Calu3 (cell line): ENCODE data around the gene MKRN1. TPM values are rescaled to one million over a fixed set of nuclear protein-coding genes. Genes with fewer than 3 reads are reported as not detected.

Experiments used
- BruUV-seq: library from RNA; stranded (reverse); fragments of 400-500 nt; replicated peaks from 2 replicates; lab custom pipeline; 2021; lab: Mats Ljungman, UMichigan
- CTCF ChIA-PET: fragments of 300-600 bp; sonication (Branson Sonifier 250); formaldehyde crosslinking; loops from one replicate; lab custom pipeline; 2022; ENCODE audit warnings: antibody characterized with exemption; lab: Charles Lee
- DNase-seq: peaks from one replicate; pipeline ENCODE4 v3.0.0; 2022
- H3K27ac Mint-ChIP-seq: one replicate; pipeline ENCODE4 v1.8.0; 2022; ENCODE audit warnings: mixed read lengths; ENCODE audit not compliant: unreplicated experiment
- H3K27me3 Mint-ChIP-seq: one replicate; pipeline ENCODE4 v1.8.0; 2022; ENCODE audit warnings: mixed read lengths; ENCODE audit not compliant: unreplicated experiment
- H3K36me3 Mint-ChIP-seq: one replicate; pipeline ENCODE4 v1.8.0; 2022; ENCODE audit warnings: mild to moderate bottlenecking, moderate library complexity, mixed read lengths; ENCODE audit not compliant: insufficient read depth, unreplicated experiment
- H3K4me1 Mint-ChIP-seq: one replicate; pipeline ENCODE4 v1.8.0; 2022; ENCODE audit warnings: mild to moderate bottlenecking, low read depth, mixed read lengths; ENCODE audit not compliant: unreplicated experiment
- H3K4me3 Mint-ChIP-seq: one replicate; pipeline ENCODE4 v1.8.0; 2022; ENCODE audit warnings: mild to moderate bottlenecking, low read depth, moderate library complexity, mixed read lengths; ENCODE audit not compliant: unreplicated experiment
- H3K9me3 Mint-ChIP-seq: one replicate; pipeline ENCODE4 v1.8.0; 2022; ENCODE audit warnings: low read depth, mixed read lengths; ENCODE audit not compliant: unreplicated experiment
- CTCF ChIP-seq: fragments of 200-600 bp; IDR thresholded peaks from one replicate; pipeline ENCODE4 v1.8.0; 2022; ENCODE audit warnings: antibody characterized with exemption; ENCODE audit not compliant: unreplicated experiment
- intact Hi-C: fragments of 100-400 bp; cut with micrococcal nuclease; formaldehyde crosslinking; loops from one replicate; pipeline ENCODE4 v1.10.0; 2022; ENCODE audit not compliant: unreplicated experiment
- total RNA-seq: library from RNA; stranded (reverse); gene quantifications from 2 replicates; pipeline ENCODE4 v1.2.3, GENCODE V29; 2022

Gene MKRN1
- total RNA-seq, 1 experiment from 2014 or later = 85.3 TPM

GRCh38 chr7:140463111-140463510 lies 16.2 kb downstream of the MKRN1 start:
- Mint-ChIP-seq H3K27me3 (no peaks in the 10 kb centered on the region), H3K36me3 (peaks cover 29% of the 10 kb centered on the region), H3K9me3 (no peaks in the 10 kb centered on the region), H3K4me3 (no peak overlapping the region), H3K4me1 (no peaks in the 10 kb centered on the region), H3K27ac (no peak overlapping the region)
- intact Hi-C loops = no loop called here
- CTCF ChIA-PET = no interaction called here
- no peak for DNase-seq
- no TSS peak for BruUV-seq
- no peak for TF ChIP-seq CTCF

GRCh38 chr7:140458916-140459315 lies 20.4 kb downstream of the MKRN1 start:
- Mint-ChIP-seq H3K36me3 (peaks cover 39% of the 10 kb centered on the region), H3K4me3 (no peak overlapping the region), H3K27me3 (no peaks in the 10 kb centered on the region), H3K27ac (no peak overlapping the region), H3K4me1 (no peaks in the 10 kb centered on the region), H3K9me3 (no peaks in the 10 kb centered on the region)
- TF ChIP-seq CTCF = no peak
- CTCF ChIA-PET = no interaction called here
- intact Hi-C loops = no loop called here
- BruUV-seq = TSS peak; percentile 21
- no peak for DNase-seq

- H3K4me3 Mint-ChIP-seq = no peak overlapping the region
- H3K36me3 Mint-ChIP-seq = peaks cover 39% of the 10 kb centered on the region
- BruUV-seq = no TSS peak
- intact Hi-C loops = no loop called here
- CTCF ChIA-PET = no interaction called here
- H3K9me3 Mint-ChIP-seq = no peaks in the 10 kb centered on the region
- no peak overlapping the region for H3K27ac Mint-ChIP-seq
- H3K27me3 Mint-ChIP-seq = no peaks in the 10 kb centered on the region
- no peak for DNase-seq
- no peak for TF ChIP-seq CTCF
- no peaks in the 10 kb centered on the region for H3K4me1 Mint-ChIP-seq
Measured at GRCh38 chr7:140458201-140458600, 21.1 kb downstream of the MKRN1 start.

- H3K4me3 Mint-ChIP-seq = no peak overlapping the region
- CTCF ChIA-PET = interaction anchor here (1.1 kb wide), 1 partner anchor 14 kb away, joined by 3 read pairs; no protein-coding TSS in a partner anchor
- peaks cover 46% of the 10 kb centered on the region for H3K36me3 Mint-ChIP-seq
- no peak overlapping the region for H3K27ac Mint-ChIP-seq
- BruUV-seq = no TSS peak
- TF ChIP-seq CTCF = no peak
- no peaks in the 10 kb centered on the region for H3K9me3 Mint-ChIP-seq
- no peaks in the 10 kb centered on the region for H3K27me3 Mint-ChIP-seq
- intact Hi-C loops = no loop called here
- H3K4me1 Mint-ChIP-seq = no peaks in the 10 kb centered on the region
- no peak for DNase-seq
Measured at GRCh38 chr7:140456551-140457051, 22.7 kb downstream of the MKRN1 start.
